ENCODE results near the gene PLXNB1.
A peak's percentile ranks its signal among the peaks of the same experiment; 100 is the strongest.

GRCh38 chr3:48472673-48472922, 42.7 kb upstream of the PLXNB1 start:
- TF ChIP-seq, protein P1, sequence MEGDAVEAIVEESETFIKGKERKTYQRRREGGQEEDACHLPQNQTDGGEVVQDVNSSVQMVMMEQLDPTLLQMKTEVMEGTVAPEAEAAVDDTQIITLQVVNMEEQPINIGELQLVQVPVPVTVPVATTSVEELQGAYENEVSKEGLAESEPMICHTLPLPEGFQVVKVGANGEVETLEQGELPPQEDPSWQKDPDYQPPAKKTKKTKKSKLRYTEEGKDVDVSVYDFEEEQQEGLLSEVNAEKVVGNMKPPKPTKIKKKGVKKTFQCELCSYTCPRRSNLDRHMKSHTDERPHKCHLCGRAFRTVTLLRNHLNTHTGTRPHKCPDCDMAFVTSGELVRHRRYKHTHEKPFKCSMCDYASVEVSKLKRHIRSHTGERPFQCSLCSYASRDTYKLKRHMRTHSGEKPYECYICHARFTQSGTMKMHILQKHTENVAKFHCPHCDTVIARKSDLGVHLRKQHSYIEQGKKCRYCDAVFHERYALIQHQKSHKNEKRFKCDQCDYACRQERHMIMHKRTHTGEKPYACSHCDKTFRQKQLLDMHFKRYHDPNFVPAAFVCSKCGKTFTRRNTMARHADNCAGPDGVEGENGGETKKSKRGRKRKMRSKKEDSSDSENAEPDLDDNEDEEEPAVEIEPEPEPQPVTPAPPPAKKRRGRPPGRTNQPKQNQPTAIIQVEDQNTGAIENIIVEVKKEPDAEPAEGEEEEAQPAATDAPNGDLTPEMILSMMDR (IDR thresholded peaks at IDR 0.05; ENCODE audit: low read depth, low read length) = no peak
- TF ChIP-seq, protein P2, sequence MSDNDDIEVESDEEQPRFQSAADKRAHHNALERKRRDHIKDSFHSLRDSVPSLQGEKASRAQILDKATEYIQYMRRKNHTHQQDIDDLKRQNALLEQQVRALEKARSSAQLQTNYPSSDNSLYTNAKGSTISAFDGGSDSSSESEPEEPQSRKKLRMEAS (IDR thresholded peaks at IDR 0.05; ENCODE audit: low read depth, low read length) = peak; percentile 76
